HL-60 (cell line): Measurements from ENCODE around the gene VARS2.

ENCODE experiments used
- DNase-seq, 2 experiments: peaks; one replicate each; pipeline ENCODE4 v3.0.0-alpha.2; 2010 to 2020; ENCODE audit warnings: low read depth in 1 of 2, low spot score in 1 of 2
- H3K27ac ChIP-seq: fragments of 250-450 bp; sonication (Bioruptor Pico); replicated peaks from 2 replicates; pipeline ENCODE4 v1.5.1; 2020; ENCODE audit warnings: mild to moderate bottlenecking, moderate library complexity
- H3K27me3 ChIP-seq: fragments of 250-450 bp; sonication (Bioruptor Pico); 2 replicates; pipeline ENCODE4 v1.5.1; 2021; ENCODE audit warnings: mild to moderate bottlenecking, moderate library complexity; ENCODE audit not compliant: insufficient read depth, poor library complexity, severe bottlenecking
- H3K4me3 ChIP-seq: replicated peaks from 2 replicates; pipeline ENCODE4 v1.5.1; 2011; ENCODE audit warnings: mild to moderate bottlenecking, control low read depth, low read length; ENCODE audit not compliant: insufficient read depth
- CTCF ChIP-seq: IDR thresholded peaks from one replicate; pipeline ENCODE4 v1.5.1; 2011; ENCODE audit warnings: low read length, control low read depth, inconsistent platforms; ENCODE audit not compliant: insufficient read depth
- GABPA ChIP-seq: IDR thresholded peaks from 2 replicates; pipeline ENCODE4 v1.6.1; 2012; ENCODE audit warnings: low read depth
- POLR2AphosphoS5 ChIP-seq: IDR thresholded peaks from 2 replicates; pipeline ENCODE4 v1.6.1; 2012; ENCODE audit warnings: low read depth
- REST ChIP-seq: IDR thresholded peaks from 2 replicates; pipeline ENCODE4 v1.6.1; 2012; ENCODE audit warnings: low read depth; ENCODE audit not compliant: insufficient replicate concordance
- SPI1 ChIP-seq: IDR thresholded peaks from 2 replicates; pipeline ENCODE4 v1.6.1; 2012; ENCODE audit warnings: low read depth, mild to moderate bottlenecking, borderline replicate concordance

Gene VARS2

GRCh38 chr6:30947231-30947630, 33.2 kb downstream of the VARS2 start:
- Histone ChIP-seq H3K27me3 (peaks cover 30% of the 10 kb centered on the region), H3K27ac (no peak overlapping the region), H3K4me3 (no peak overlapping the region)
- TF ChIP-seq GABPA, result no peak
- TF ChIP-seq POLR2AphosphoS5, result no peak
- TF ChIP-seq SPI1, result no peak
- TF ChIP-seq REST, result no peak
- TF ChIP-seq CTCF, result no peak
- DNase-seq, result no peak

- Histone ChIP-seq H3K27ac (no peak overlapping the region), H3K4me3 (no peak overlapping the region), H3K27me3 (peaks cover 35% of the 10 kb centered on the region)
- no peak for DNase-seq
- no peak for TF ChIP-seq GABPA
- TF ChIP-seq SPI1, result no peak
- TF ChIP-seq POLR2AphosphoS5, result no peak
- TF ChIP-seq REST, result no peak
- no peak for TF ChIP-seq CTCF
Measured at GRCh38 chr6:30948811-30949210, 34.8 kb downstream of the VARS2 start.

- no peak for TF ChIP-seq SPI1
- no peak for TF ChIP-seq GABPA
- TF ChIP-seq CTCF, result no peak
- no peak for TF ChIP-seq REST
- TF ChIP-seq POLR2AphosphoS5, result no peak
- no peak overlapping the region for H3K4me3 ChIP-seq
- DNase-seq, result no peak
- H3K27me3 ChIP-seq, result peaks cover 50% of the 10 kb centered on the region
- H3K27ac ChIP-seq, result no peak overlapping the region
Measured at GRCh38 chr6:30951907-30952469, 38.0 kb downstream of the VARS2 start.
